ENCODE measurements around the gene CNN2. TPM values are rescaled to one million over a fixed set of nuclear protein-coding genes. Genes with fewer than 3 reads are reported as not detected.

CNN2 gene
- total and polyA plus RNA-seq, 2 donors (not counting 1 experiment from before 2014, with no cell fraction given): 198 to 301 TPM

- Histone ChIP-seq H3K9ac (ENCODE audit: low read length) (no peak overlapping the region), H3K9me3 (ENCODE audit: control extremely low read depth in 1 of 3, control insufficient read depth in 2 of 3, insufficient read depth in 1 of 3, low read length in 2 of 3) (no peaks in the 10 kb centered on the region), H3K36me3 (replicated peaks in 1 of 2; ENCODE audit: control extremely low read depth in 1 of 2, control insufficient read depth in 1 of 2, extremely low read depth in 1 of 2, insufficient read depth in 2 of 2, low read length in 1 of 2) (peaks cover 0 to 41% of the 10 kb centered on the region in 2 experiments), H3K4me1 (ENCODE audit: control insufficient read depth in 2 of 2, insufficient read depth in 2 of 2, low read length in 2 of 2) (peaks cover 11 to 21% of the 10 kb centered on the region in 2 donors), H2AFZ (ENCODE audit: insufficient read depth, low read depth, low read length, poor library complexity, severe bottlenecking) (no peak overlapping the region), H3K27me3 (replicated peaks in 1 of 4; ENCODE audit: control extremely low read depth in 1 of 4, control insufficient read depth in 3 of 4, insufficient read depth in 4 of 4, low read length in 3 of 4) (no peaks in the 10 kb centered on the region), H3K79me2 (ENCODE audit: control insufficient read depth, insufficient read depth, low read length) (peaks cover 52% of the 10 kb centered on the region), H3K4me3 (ENCODE audit: control extremely low read depth in 1 of 5, extremely low read depth in 1 of 5, insufficient read depth in 1 of 5, low read depth in 2 of 5, low read length in 4 of 5) (no peak overlapping the region), H4K20me1 (ENCODE audit: control insufficient read depth, insufficient read depth, low read length, poor library complexity, severe bottlenecking) (peaks cover 81% of the 10 kb centered on the region), H3K27ac (ENCODE audit: low read length in 2 of 2) (no peak overlapping the region), H3K4me2 (replicated peaks; ENCODE audit: low read depth, low read length, poor library complexity, severe bottlenecking) (no peak overlapping the region)
- no peak overlapping the region for H3K4me3 Mint-ChIP-seq
- DNase-seq (no peak), ATAC-seq (ENCODE audit: low read depth) (no peak)
- H3K9me3 Mint-ChIP-seq (ENCODE audit: insufficient read depth): no peaks in the 10 kb centered on the region
- no peak for TF ChIP-seq EZH2 (IDR thresholded peaks at IDR 0.05; ENCODE audit: borderline replicate concordance, insufficient read depth, low read depth, low read length, poor library complexity, severe bottlenecking)
- no peak for TF ChIP-seq CTCF (IDR thresholded peaks at IDR 0.05)
- peaks cover 19% of the 10 kb centered on the region for H3K4me1 Mint-ChIP-seq
- intact Hi-C loops (cut with micrococcal nuclease): no loop called here
- WGBS (ENCODE audit: insufficient coverage): 99% methylated on average over 16 of the region's 18 CpGs
- H3K27me3 Mint-ChIP-seq: no peaks in the 10 kb centered on the region
- POLR2A ChIA-PET: interaction anchor here (0.6 kb wide), 1 partner anchor 175 kb away, joined by 4 read pairs; no protein-coding TSS in a partner anchor
- H3K27ac Mint-ChIP-seq: no peak overlapping the region
- CTCF ChIA-PET: no interaction called here
Observed at GRCh38 chr19:1012334-1012733, 14.1 kb upstream of the CNN2 start.

- H3K4me1 Mint-ChIP-seq: peaks cover 27% of the 10 kb centered on the region
- intact Hi-C loops (cut with micrococcal nuclease): no loop called here
- ChIA-PET POLR2A (no interaction called here), CTCF (no interaction called here)
- Histone ChIP-seq H3K27ac (ENCODE audit: low read length in 2 of 2) (no peak overlapping the region), H3K4me2 (replicated peaks; ENCODE audit: low read depth, low read length, poor library complexity, severe bottlenecking) (no peak overlapping the region), H2AFZ (ENCODE audit: insufficient read depth, low read depth, low read length, poor library complexity, severe bottlenecking) (no peak overlapping the region), H3K4me3 (ENCODE audit: control extremely low read depth in 1 of 5, extremely low read depth in 1 of 5, insufficient read depth in 1 of 5, low read depth in 2 of 5, low read length in 4 of 5) (no peak overlapping the region), H3K36me3 (replicated peaks in 1 of 2; ENCODE audit: control extremely low read depth in 1 of 2, control insufficient read depth in 1 of 2, extremely low read depth in 1 of 2, insufficient read depth in 2 of 2, low read length in 1 of 2) (peaks cover 0 to 43% of the 10 kb centered on the region in 2 experiments), H3K9ac (ENCODE audit: low read length) (no peak overlapping the region), H3K9me3 (ENCODE audit: control extremely low read depth in 1 of 3, control insufficient read depth in 2 of 3, insufficient read depth in 1 of 3, low read length in 2 of 3) (no peaks in the 10 kb centered on the region), H4K20me1 (ENCODE audit: control insufficient read depth, insufficient read depth, low read length, poor library complexity, severe bottlenecking) (peaks cover 90% of the 10 kb centered on the region), H3K79me2 (ENCODE audit: control insufficient read depth, insufficient read depth, low read length) (peaks cover 61% of the 10 kb centered on the region), H3K4me1 (ENCODE audit: control insufficient read depth in 2 of 2, insufficient read depth in 2 of 2, low read length in 2 of 2) (peaks cover 20 to 30% of the 10 kb centered on the region in 2 donors), H3K27me3 (replicated peaks in 1 of 4; ENCODE audit: control extremely low read depth in 1 of 4, control insufficient read depth in 3 of 4, insufficient read depth in 4 of 4, low read length in 3 of 4) (no peaks in the 10 kb centered on the region)
- DNase-seq (no peak), ATAC-seq (ENCODE audit: low read depth) (no peak)
- H3K27me3 Mint-ChIP-seq: no peaks in the 10 kb centered on the region
- TF ChIP-seq EZH2 (IDR thresholded peaks at IDR 0.05; ENCODE audit: borderline replicate concordance, insufficient read depth, low read depth, low read length, poor library complexity, severe bottlenecking): no peak
- TF ChIP-seq CTCF (IDR thresholded peaks at IDR 0.05): no peak
- no peak overlapping the region for H3K4me3 Mint-ChIP-seq
- H3K9me3 Mint-ChIP-seq (ENCODE audit: insufficient read depth): no peaks in the 10 kb centered on the region
- no peak overlapping the region for H3K27ac Mint-ChIP-seq
- WGBS (ENCODE audit: insufficient coverage): 95% methylated on average over 10 of the region's 10 CpGs
Observed at GRCh38 chr19:1013218-1013617, 13.2 kb upstream of the CNN2 start.

Data from B cell (primary cell).